Keratinocyte (primary cell): ENCODE results near the gene DTX3L. TPM values are rescaled to one million over a fixed set of nuclear protein-coding genes. Genes with fewer than 3 reads are reported as not detected.

Source experiments
- DNase-seq: peaks from one replicate; pipeline ENCODE4 v3.0.0-alpha.2; 2011; ENCODE audit warnings: low read depth, missing footprints, low spot score
- FAIRE-seq: peaks from 2 replicates; lab custom pipeline; 2011; peaks lifted over from hg19 to GRCh38; lab: Jason Lieb, UNC
- H2AFZ ChIP-seq: 2 replicates; pipeline ENCODE4 v1.6.0; 2012; ENCODE audit warnings: low read length, control low read depth, inconsistent platforms; ENCODE audit not compliant: control insufficient read depth
- H3K27ac ChIP-seq: 2 replicates; pipeline ENCODE4 v1.5.1; 2011; ENCODE audit warnings: low read length; ENCODE audit not compliant: control insufficient read depth, insufficient read depth
- H3K27me3 ChIP-seq: 3 replicates; pipeline ENCODE4 v1.6.0; 2011; ENCODE audit warnings: low read length; ENCODE audit not compliant: control insufficient read depth, insufficient read depth; ENCODE audit errors: extremely low read depth
- H3K36me3 ChIP-seq, 2 experiments: 2 replicates in 1 of 2; 3 replicates in 1 of 2; pipeline ENCODE4 v1.5.1; 2011; ENCODE audit warnings: low read length in 2 of 2, mild to moderate bottlenecking in 1 of 2; ENCODE audit not compliant: control insufficient read depth in 2 of 2, insufficient read depth in 2 of 2; ENCODE audit errors: extremely low read depth in 1 of 2
- H3K4me1 ChIP-seq: 3 replicates; pipeline ENCODE4 v1.5.1; 2011; ENCODE audit warnings: low read length; ENCODE audit not compliant: control insufficient read depth, insufficient read depth; ENCODE audit errors: extremely low read depth
- H3K4me2 ChIP-seq: 3 replicates; pipeline ENCODE4 v1.6.0; 2011; ENCODE audit warnings: low read depth, low read length; ENCODE audit not compliant: control insufficient read depth, insufficient read depth; ENCODE audit errors: extremely low read depth
- H3K4me3 ChIP-seq, 3 experiments: fragments of 200-600 bp in 1 of 3; sonication (generic) in 1 of 3; 2 replicates in 2 of 3; 3 replicates in 1 of 3; pipeline ENCODE4 v1.5.1; 2011 to 2016; ENCODE audit warnings: low read length in 3 of 3, mild to moderate bottlenecking in 3 of 3, control low read depth in 2 of 3, inconsistent platforms in 1 of 3, low read depth in 1 of 3, mixed read lengths in 1 of 3, mixed run types in 1 of 3, moderate library complexity in 1 of 3; ENCODE audit not compliant: control insufficient read depth in 2 of 3, insufficient read depth in 2 of 3; ENCODE audit errors: extremely low read depth in 1 of 3
- H3K79me2 ChIP-seq: 2 replicates; pipeline ENCODE4 v1.6.0; 2012; ENCODE audit warnings: low read length; ENCODE audit not compliant: control insufficient read depth, insufficient read depth
- H3K9ac ChIP-seq: 3 replicates; pipeline ENCODE4 v1.6.0; 2011; ENCODE audit warnings: low read length; ENCODE audit not compliant: control insufficient read depth, insufficient read depth; ENCODE audit errors: extremely low read depth
- H3K9me1 ChIP-seq: 3 replicates; pipeline ENCODE4 v1.6.0; 2011; ENCODE audit warnings: low read length; ENCODE audit not compliant: control insufficient read depth, insufficient read depth; ENCODE audit errors: extremely low read depth
- H3K9me3 ChIP-seq: 2 replicates; pipeline ENCODE4 v1.5.1; 2012; ENCODE audit warnings: low read depth, low read length; ENCODE audit not compliant: control insufficient read depth
- H4K20me1 ChIP-seq: 3 replicates; pipeline ENCODE4 v1.6.0; 2011; ENCODE audit warnings: low read length; ENCODE audit not compliant: control insufficient read depth, insufficient read depth; ENCODE audit errors: extremely low read depth
- CTCF ChIP-seq, 3 experiments: IDR thresholded peaks in 1 of 3; conservative IDR thresholded peaks in 1 of 3; optimal IDR thresholded peaks in 1 of 3; 2 replicates in 2 of 3; 3 replicates in 1 of 3; pipeline versions ENCODE3 to v1.5.1; 2011; ENCODE audit warnings: low read length in 3 of 3, mild to moderate bottlenecking in 3 of 3, moderate library complexity in 2 of 3, control low read depth in 1 of 3, inconsistent platforms in 1 of 3; ENCODE audit not compliant: insufficient read depth in 2 of 3; ENCODE audit errors: extremely low read depth in 1 of 3
- EZH2 ChIP-seq: IDR thresholded peaks from one replicate; pipeline ENCODE4 v1.6.1; 2012; ENCODE audit warnings: inconsistent platforms, mild to moderate bottlenecking, low read length, moderate library complexity
- dilution Hi-C: fragments of 300-500 bp; cut with MboI; formaldehyde crosslinking; loops from one replicate; pipeline ENCODE4 v1.7.0; 2020; ENCODE audit warnings: low sequenced_read_pairs; ENCODE audit not compliant: extremely low pct_ligation_motif_present
- polyA plus RNA-seq, 5 experiments: library from polyadenylated mRNA; depleted of rRNA in 3 of 5; stranded (reverse) in 3 of 5; stranded (forward) in 1 of 5; unstranded in 1 of 5; fragments of >200 nt; gene quantifications; 1 replicate in 1 of 5; 2 replicates in 3 of 5; 3 replicates in 1 of 5; pipeline versions ENCODE4 v1.2.1 to v1.2.3, GENCODE V29; 2011 to 2012; ENCODE audit warnings: missing spikeins in 2 of 5, low read depth in 1 of 5, low replicate concordance in 1 of 5

Gene DTX3L
- polyA plus RNA-seq, 1 donor (not counting 4 experiments of a cell fraction or from before 2014, with no cell fraction given), result 13.6 TPM

- no peaks in the 10 kb centered on the region for H3K4me1 ChIP-seq
- H3K4me2 ChIP-seq, result no peak overlapping the region
- H3K4me3 ChIP-seq, result no peak overlapping the region
- DNase-seq, result no peak
- no peak overlapping the region for H2AFZ ChIP-seq
- no peak overlapping the region for H3K27ac ChIP-seq
- H4K20me1 ChIP-seq, result no peaks in the 10 kb centered on the region
- H3K79me2 ChIP-seq, result no peaks in the 10 kb centered on the region
- no peaks in the 10 kb centered on the region for H3K9me1 ChIP-seq
- no peak overlapping the region for H3K9ac ChIP-seq
- no peak for FAIRE-seq
- no peaks in the 10 kb centered on the region for H3K36me3 ChIP-seq
- no peaks in the 10 kb centered on the region for H3K9me3 ChIP-seq
- peaks cover 20% of the 10 kb centered on the region for H3K27me3 ChIP-seq
- dilution Hi-C loops, result no loop called here
- no peak for TF ChIP-seq CTCF (optimal IDR thresholded peaks at IDR 0.05 in 1 of 3, IDR thresholded peaks at IDR 0.05 in 1 of 3, conservative IDR thresholded peaks at IDR 0.05 in 1 of 3; ENCODE audit: extremely low read depth in 1 of 3, insufficient read depth in 2 of 3, low read length in 3 of 3)
- no peak for TF ChIP-seq EZH2
Observed at GRCh38 chr3:122621112-122621511, 57.0 kb downstream of the DTX3L start.

GRCh38 chr3:122623031-122623829 is 59.1 kb downstream of the DTX3L start:
- no peaks in the 10 kb centered on the region for H4K20me1 ChIP-seq
- no peaks in the 10 kb centered on the region for H3K36me3 ChIP-seq
- no peak for TF ChIP-seq EZH2
- TF ChIP-seq CTCF (optimal IDR thresholded peaks at IDR 0.05 in 1 of 3, IDR thresholded peaks at IDR 0.05 in 1 of 3, conservative IDR thresholded peaks at IDR 0.05 in 1 of 3; ENCODE audit: extremely low read depth in 1 of 3, insufficient read depth in 2 of 3, low read length in 3 of 3), result no peak
- no peak overlapping the region for H3K27ac ChIP-seq
- no peaks in the 10 kb centered on the region for H3K9me3 ChIP-seq
- H3K79me2 ChIP-seq, result no peaks in the 10 kb centered on the region
- H3K27me3 ChIP-seq, result peaks cover 20% of the 10 kb centered on the region
- H3K4me2 ChIP-seq, result no peak overlapping the region
- no peak overlapping the region for H3K4me3 ChIP-seq
- H2AFZ ChIP-seq, result no peak overlapping the region
- no peak overlapping the region for H3K9ac ChIP-seq
- dilution Hi-C loops, result no loop called here
- H3K9me1 ChIP-seq, result no peaks in the 10 kb centered on the region
- no peak for DNase-seq
- FAIRE-seq, result no peak
- H3K4me1 ChIP-seq, result peaks cover 12% of the 10 kb centered on the region

Other genes with a start within 250 kb of the DTX3L start
- gene CSTA, start 239.1 kb upstream of the DTX3L start, polyA plus RNA-seq, result 649 to 1,138 TPM (median 1,068 TPM) in 3 replicates
- gene MIX23, start 181.1 kb upstream of the DTX3L start, polyA plus RNA-seq, result 16.4 to 36.5 TPM (median 26.0 TPM) in 3 replicates
- 56.7 to 124 TPM (median 118 TPM) in 3 replicates for gene FAM162A, start 180.2 kb upstream of the DTX3L start, polyA plus RNA-seq
- gene WDR5B, start 148.3 kb upstream of the DTX3L start, polyA plus RNA-seq, result 2.0 to 4.0 TPM (median 3.0 TPM) in 3 replicates
- gene KPNA1, start 49.4 kb upstream of the DTX3L start, polyA plus RNA-seq, result 59.4 to 66.7 TPM (median 61.4 TPM) in 3 replicates
- 62.4 to 70.1 TPM (median 66.1 TPM) in 3 replicates for gene PARP9, start within 50 bp of the DTX3L start, polyA plus RNA-seq
- 0.25 to 0.33 TPM (median 0.33 TPM) in 3 replicates for gene PARP15, start 13.3 kb downstream of the DTX3L start, polyA plus RNA-seq
- 19.1 to 27.0 TPM (median 25.7 TPM) in 3 replicates for gene PARP14, start 116.5 kb downstream of the DTX3L start, polyA plus RNA-seq
- 4.8 to 9.5 TPM (median 6.6 TPM) in 3 replicates for gene HSPBAP1, start 229.5 kb downstream of the DTX3L start, polyA plus RNA-seq
- gene SLC49A4, start 230.7 kb downstream of the DTX3L start, polyA plus RNA-seq, result 16.2 to 19.1 TPM (median 18.2 TPM) in 3 replicates